Endothelial cell of umbilical vein (primary cell): ENCODE data around the gene DIP2C. TPM values are rescaled to one million over a fixed set of nuclear protein-coding genes. Genes with fewer than 3 reads are reported as not detected.

Experiments used
- BruUV-seq: library from RNA; stranded (reverse); fragments of 400-500 nt; replicated peaks from 2 replicates; lab custom pipeline; 2021; lab: Mats Ljungman, UMichigan
- CTCF ChIA-PET: fragments of 300-600, 350-600 bp; sonication (Branson Sonifier 250); formaldehyde crosslinking; loops from one replicate; lab custom pipeline; 2021; ENCODE audit warnings: antibody characterized with exemption, inconsistent platforms; lab: Charles Lee
- POLR2A ChIA-PET: fragments of 300-600, 350-600 bp; sonication (Branson Sonifier 250); formaldehyde crosslinking; loops from one replicate; lab custom pipeline; 2021; ENCODE audit warnings: antibody characterized with exemption, inconsistent platforms; lab: Charles Lee
- DNase-seq: peaks from one replicate; pipeline ENCODE4 v3.0.0-alpha.2; 2011; ENCODE audit warnings: low read depth, low spot score
- FAIRE-seq: peaks from 2 replicates; lab custom pipeline; 2011; peaks lifted over from hg19 to GRCh38; lab: Jason Lieb, UNC
- H2AFZ ChIP-seq: 2 replicates; pipeline ENCODE4 v1.6.0; 2012; ENCODE audit warnings: low read depth, low read length, control low read depth, inconsistent platforms
- H3K27ac ChIP-seq: 2 replicates; pipeline ENCODE4 v1.5.1; 2011; ENCODE audit warnings: low read depth, mild to moderate bottlenecking, control low read depth, low read length, moderate library complexity; ENCODE audit not compliant: insufficient read depth
- H3K27me3 ChIP-seq, 2 experiments: 2 replicates each; pipeline versions ENCODE4 v1.6.0 to v1.6.1; 2011; ENCODE audit warnings: low read length in 2 of 2, mixed read lengths in 1 of 2; ENCODE audit not compliant: control insufficient read depth in 2 of 2, insufficient read depth in 2 of 2
- H3K36me3 ChIP-seq, 2 experiments: 2 replicates in 1 of 2; 3 replicates in 1 of 2; pipeline ENCODE4 v1.5.1; 2011; ENCODE audit warnings: low read length in 2 of 2, mild to moderate bottlenecking in 1 of 2, moderate library complexity in 1 of 2; ENCODE audit not compliant: control insufficient read depth in 2 of 2, insufficient read depth in 2 of 2; ENCODE audit errors: extremely low read depth in 1 of 2
- H3K4me1 ChIP-seq: 3 replicates; pipeline ENCODE4 v1.5.1; 2011; ENCODE audit warnings: mild to moderate bottlenecking, low read length; ENCODE audit not compliant: control insufficient read depth, insufficient read depth; ENCODE audit errors: extremely low read depth
- H3K4me2 ChIP-seq: 2 replicates; pipeline ENCODE4 v1.6.1; 2011; ENCODE audit warnings: low read length, control low read depth, mixed read lengths; ENCODE audit not compliant: insufficient read depth
- H3K4me3 ChIP-seq, 3 experiments: fragments of 200-600 bp in 1 of 3; sonication (generic), shearing (Covaris generic) in 1 of 3; replicated peaks in 1 of 3; 2 replicates each; pipeline ENCODE4 v1.5.1; 2011 to 2016; ENCODE audit warnings: control low read depth in 3 of 3, low read length in 3 of 3, mild to moderate bottlenecking in 2 of 3, inconsistent platforms in 1 of 3, low read depth in 1 of 3, moderate library complexity in 1 of 3; ENCODE audit not compliant: insufficient read depth in 1 of 3
- H3K79me2 ChIP-seq: 2 replicates; pipeline ENCODE4 v1.6.0; 2012; ENCODE audit warnings: low read length, inconsistent platforms; ENCODE audit not compliant: control insufficient read depth, insufficient read depth
- H3K9ac ChIP-seq: replicated peaks from 2 replicates; pipeline ENCODE3; 2011; ENCODE audit warnings: low read length, control low read depth; ENCODE audit not compliant: insufficient read depth; ENCODE audit errors: extremely low read depth
- H3K9me1 ChIP-seq: replicated peaks from 3 replicates; pipeline ENCODE4 v1.6.0; 2011; ENCODE audit warnings: mild to moderate bottlenecking, low read length; ENCODE audit not compliant: control insufficient read depth, insufficient read depth; ENCODE audit errors: extremely low read depth
- H3K9me3 ChIP-seq: replicated peaks from 2 replicates; pipeline ENCODE4 v1.5.1; 2012; ENCODE audit warnings: low read length, inconsistent platforms; ENCODE audit not compliant: control insufficient read depth, insufficient read depth
- H4K20me1 ChIP-seq: replicated peaks from 2 replicates; pipeline ENCODE3; 2011; ENCODE audit warnings: mild to moderate bottlenecking, low read length; ENCODE audit not compliant: control insufficient read depth, insufficient read depth; ENCODE audit errors: extremely low read depth
- EZH2 ChIP-seq: IDR thresholded peaks from 2 replicates; pipeline ENCODE4 v1.6.1; 2012; ENCODE audit warnings: borderline replicate concordance, low read depth, mild to moderate bottlenecking, moderate library complexity, low read length, inconsistent platforms; ENCODE audit not compliant: severe bottlenecking
- FOS ChIP-seq: IDR thresholded peaks from 2 replicates; pipeline ENCODE4 v1.6.1; 2011; ENCODE audit warnings: mild to moderate bottlenecking, low read length, moderate library complexity, borderline replicate concordance; ENCODE audit not compliant: insufficient read depth
- GATA2 ChIP-seq: IDR thresholded peaks from 2 replicates; pipeline ENCODE4 v1.7.0; 2011; ENCODE audit warnings: low read depth, mild to moderate bottlenecking, moderate library complexity, mixed read lengths, low read length; ENCODE audit not compliant: insufficient read length, insufficient read depth
- JUN ChIP-seq: IDR thresholded peaks from 2 replicates; pipeline ENCODE4 v1.6.1; 2011; ENCODE audit warnings: borderline replicate concordance, low read depth; ENCODE audit not compliant: insufficient read length, insufficient read depth
- MYC ChIP-seq: IDR thresholded peaks from one replicate; pipeline ENCODE4 v1.6.1; 2011; ENCODE audit warnings: mild to moderate bottlenecking, low read depth, low read length
- POLR2A ChIP-seq: IDR thresholded peaks from 2 replicates; pipeline ENCODE4 v1.6.1; 2012; ENCODE audit warnings: low read depth, mild to moderate bottlenecking, control low read depth, low read length
- POLR2AphosphoS5 ChIP-seq: IDR thresholded peaks from 2 replicates; pipeline ENCODE4 v1.6.1; 2012; ENCODE audit warnings: low read depth, mild to moderate bottlenecking, control low read depth, low read length, moderate library complexity; ENCODE audit not compliant: insufficient read depth
- dilution Hi-C: fragments of 300-500 bp; cut with MboI; formaldehyde crosslinking; loops from one replicate; pipeline ENCODE4 v1.15.0; 2019; ENCODE audit warnings: low sequenced_read_pairs; ENCODE audit not compliant: extremely low pct_ligation_motif_present
- intact Hi-C: fragments of 100-400 bp; cut with micrococcal nuclease; formaldehyde crosslinking; loops from one replicate; pipeline ENCODE4 v1.10.0; 2022
- polyA plus RNA-seq, 4 experiments: library from polyadenylated mRNA; depleted of rRNA in 3 of 4; stranded (reverse) in 3 of 4; unstranded in 1 of 4; fragments of >200 nt; gene quantifications; 2 replicates each; pipeline versions ENCODE4 v1.2.1 to v1.2.3, GENCODE V29; 2011 to 2012; ENCODE audit warnings: missing spikeins in 1 of 4
- total RNA-seq: library from RNA; stranded (reverse); gene quantifications from 2 replicates; pipeline ENCODE4 v1.2.3, GENCODE V29; 2021
- TF ChIP-seq, protein P1 (sequence below): IDR thresholded peaks from 2 replicates; pipeline ENCODE4 v1.6.1; 2011; ENCODE audit not compliant: insufficient read depth, insufficient read length
- TF ChIP-seq, protein P2 (sequence below), 2 donors: IDR thresholded peaks; 1 replicate in 1 of 2; 2 replicates in 1 of 2; pipeline ENCODE4 v1.5.1; 2011; ENCODE audit warnings: low read length in 2 of 2, mild to moderate bottlenecking in 2 of 2, moderate library complexity in 2 of 2, control low read depth in 1 of 2, inconsistent platforms in 1 of 2, low read depth in 1 of 2; ENCODE audit not compliant: insufficient read depth in 1 of 2; ENCODE audit errors: extremely low read depth in 1 of 2

Gene DIP2C
- total and polyA plus RNA-seq, 2 donors (not counting 3 experiments of a cell fraction or from before 2014, with no cell fraction given) = 3.6 to 10.7 TPM

DNA sequence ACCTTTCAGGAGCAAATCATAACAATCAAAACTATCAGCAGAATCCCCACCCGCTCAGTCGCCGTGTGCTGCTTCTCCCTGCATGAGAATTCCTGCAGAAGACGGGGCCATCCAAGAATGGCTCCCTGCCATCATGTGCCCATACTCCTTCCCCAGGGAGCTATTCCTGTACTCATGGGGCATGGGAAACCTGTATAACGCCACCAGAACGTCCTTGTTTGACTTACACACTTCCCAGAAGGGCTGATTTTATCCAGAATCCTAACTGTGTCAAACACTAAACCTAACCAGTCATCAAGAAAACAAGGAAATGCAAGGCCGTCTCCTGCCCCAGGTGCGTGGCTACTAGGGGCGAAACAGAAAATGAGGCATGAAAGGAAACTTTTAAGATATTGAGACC is 16.0 kb downstream of the DIP2C start:
- intact Hi-C loops (no loop called here), dilution Hi-C loops (no loop called here)
- Histone ChIP-seq H3K9me3 (no peaks in the 10 kb centered on the region), H3K4me3 (no peak overlapping the region), H3K79me2 (no peaks in the 10 kb centered on the region), H3K4me1 (no peaks in the 10 kb centered on the region), H3K9ac (no peak overlapping the region), H3K4me2 (no peak overlapping the region), H3K27ac (no peak overlapping the region), H3K36me3 (no peaks in the 10 kb centered on the region), H3K9me1 (no peaks in the 10 kb centered on the region), H2AFZ (no peak overlapping the region), H4K20me1 (no peaks in the 10 kb centered on the region), H3K27me3 (no peaks in the 10 kb centered on the region)
- DNase-seq (no peak), FAIRE-seq (no peak)
- no peak for TF ChIP-seq JUN
- no peak for TF ChIP-seq EZH2
- TF ChIP-seq, protein P1, sequence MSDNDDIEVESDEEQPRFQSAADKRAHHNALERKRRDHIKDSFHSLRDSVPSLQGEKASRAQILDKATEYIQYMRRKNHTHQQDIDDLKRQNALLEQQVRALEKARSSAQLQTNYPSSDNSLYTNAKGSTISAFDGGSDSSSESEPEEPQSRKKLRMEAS = no peak
- TF ChIP-seq FOS = no peak
- TF ChIP-seq, protein P2, sequence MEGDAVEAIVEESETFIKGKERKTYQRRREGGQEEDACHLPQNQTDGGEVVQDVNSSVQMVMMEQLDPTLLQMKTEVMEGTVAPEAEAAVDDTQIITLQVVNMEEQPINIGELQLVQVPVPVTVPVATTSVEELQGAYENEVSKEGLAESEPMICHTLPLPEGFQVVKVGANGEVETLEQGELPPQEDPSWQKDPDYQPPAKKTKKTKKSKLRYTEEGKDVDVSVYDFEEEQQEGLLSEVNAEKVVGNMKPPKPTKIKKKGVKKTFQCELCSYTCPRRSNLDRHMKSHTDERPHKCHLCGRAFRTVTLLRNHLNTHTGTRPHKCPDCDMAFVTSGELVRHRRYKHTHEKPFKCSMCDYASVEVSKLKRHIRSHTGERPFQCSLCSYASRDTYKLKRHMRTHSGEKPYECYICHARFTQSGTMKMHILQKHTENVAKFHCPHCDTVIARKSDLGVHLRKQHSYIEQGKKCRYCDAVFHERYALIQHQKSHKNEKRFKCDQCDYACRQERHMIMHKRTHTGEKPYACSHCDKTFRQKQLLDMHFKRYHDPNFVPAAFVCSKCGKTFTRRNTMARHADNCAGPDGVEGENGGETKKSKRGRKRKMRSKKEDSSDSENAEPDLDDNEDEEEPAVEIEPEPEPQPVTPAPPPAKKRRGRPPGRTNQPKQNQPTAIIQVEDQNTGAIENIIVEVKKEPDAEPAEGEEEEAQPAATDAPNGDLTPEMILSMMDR (IDR thresholded peaks at IDR 0.05; ENCODE audit: extremely low read depth in 1 of 2, insufficient read depth in 1 of 2, low read depth in 1 of 2, low read length in 2 of 2) = no peak
- TF ChIP-seq POLR2AphosphoS5 = no peak
- TF ChIP-seq POLR2A = no peak
- no peak for TF ChIP-seq MYC
- TF ChIP-seq GATA2 = no peak
- CTCF ChIA-PET = no interaction called here
- POLR2A ChIA-PET = no interaction called here
- BruUV-seq = no TSS peak
